H1 (cell line): Measurements from ENCODE around the gene TMEM187. TPM values are rescaled to one million over a fixed set of nuclear protein-coding genes. Genes with fewer than 3 reads are reported as not detected.

ENCODE experiments used
- polyA plus RNA-seq, 7 experiments: library from polyadenylated mRNA; depleted of rRNA in 3 of 7; stranded (reverse) in 5 of 7; unstranded in 2 of 7; fragments of >200 nt in 5 of 7; fragments of 200-250 nt in 2 of 7; gene quantifications; 1 replicate in 5 of 7; 2 replicates in 1 of 7; 4 replicates in 1 of 7; pipeline versions ENCODE4 v1.2.1 to v1.2.3, GENCODE V29; 2011 to 2013; ENCODE audit warnings: missing spikeins in 2 of 7, mixed read lengths in 2 of 7
- total RNA-seq: library from RNA; stranded (reverse); fragmentation: NEBNext Ultra II Directional; extraction: Animal tissue kit (Norgen Biotek cat#: 25700); gene quantifications from 2 replicates; pipeline ENCODE4 v1.2.1, GENCODE V29; 2021
- TF ChIP-seq, protein P1 (sequence below): fragments of 300-600 bp; sonication (generic); IDR thresholded peaks from 2 replicates; pipeline ENCODE4 v1.7.1; 2012; ENCODE audit warnings: low read length, moderate library complexity, mild to moderate bottlenecking, inconsistent platforms; ENCODE audit not compliant: insufficient replicate concordance

The TMEM187 gene
- total and polyA plus RNA-seq, 2 of the 8 experiments (the other 6 are each of a cell fraction or from before 2014, with no cell fraction given), result 5.0 to 14.5 TPM

DNA sequence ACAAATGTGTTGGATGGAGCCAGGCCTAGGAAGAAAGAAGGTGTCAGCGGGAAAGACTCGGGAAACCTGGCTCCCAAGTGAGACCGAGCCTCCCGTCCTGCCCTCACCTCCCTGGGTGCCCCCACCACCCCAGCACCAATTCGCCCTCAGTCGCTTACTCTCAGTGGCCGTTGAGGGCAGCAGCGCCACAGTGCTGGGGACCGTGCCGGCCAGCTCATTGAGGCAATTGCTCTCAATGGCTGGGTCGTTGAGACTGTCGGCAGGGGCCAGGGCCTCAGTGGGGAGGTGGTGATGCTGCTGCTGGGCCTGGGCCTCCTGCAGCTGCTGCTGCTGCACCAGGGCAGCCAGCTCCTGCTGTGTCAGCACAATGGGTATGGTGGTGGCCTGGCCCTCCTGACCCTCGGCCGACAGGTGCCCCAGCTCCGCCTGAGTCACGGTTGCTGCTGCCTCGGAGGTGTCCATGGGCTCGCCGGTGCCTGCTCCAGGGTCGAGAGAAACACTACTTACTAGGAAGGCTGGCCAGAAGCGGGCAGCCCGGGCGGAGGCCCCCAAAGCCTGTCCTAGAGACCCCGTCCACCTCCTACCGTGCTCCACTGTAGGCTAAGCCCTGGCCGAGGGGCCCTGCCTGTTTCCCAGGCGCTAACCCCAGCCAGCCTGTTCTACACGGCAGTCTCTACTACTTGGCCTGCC is 20.7 kb upstream of the TMEM187 start (continued):
- TF ChIP-seq, protein P1, sequence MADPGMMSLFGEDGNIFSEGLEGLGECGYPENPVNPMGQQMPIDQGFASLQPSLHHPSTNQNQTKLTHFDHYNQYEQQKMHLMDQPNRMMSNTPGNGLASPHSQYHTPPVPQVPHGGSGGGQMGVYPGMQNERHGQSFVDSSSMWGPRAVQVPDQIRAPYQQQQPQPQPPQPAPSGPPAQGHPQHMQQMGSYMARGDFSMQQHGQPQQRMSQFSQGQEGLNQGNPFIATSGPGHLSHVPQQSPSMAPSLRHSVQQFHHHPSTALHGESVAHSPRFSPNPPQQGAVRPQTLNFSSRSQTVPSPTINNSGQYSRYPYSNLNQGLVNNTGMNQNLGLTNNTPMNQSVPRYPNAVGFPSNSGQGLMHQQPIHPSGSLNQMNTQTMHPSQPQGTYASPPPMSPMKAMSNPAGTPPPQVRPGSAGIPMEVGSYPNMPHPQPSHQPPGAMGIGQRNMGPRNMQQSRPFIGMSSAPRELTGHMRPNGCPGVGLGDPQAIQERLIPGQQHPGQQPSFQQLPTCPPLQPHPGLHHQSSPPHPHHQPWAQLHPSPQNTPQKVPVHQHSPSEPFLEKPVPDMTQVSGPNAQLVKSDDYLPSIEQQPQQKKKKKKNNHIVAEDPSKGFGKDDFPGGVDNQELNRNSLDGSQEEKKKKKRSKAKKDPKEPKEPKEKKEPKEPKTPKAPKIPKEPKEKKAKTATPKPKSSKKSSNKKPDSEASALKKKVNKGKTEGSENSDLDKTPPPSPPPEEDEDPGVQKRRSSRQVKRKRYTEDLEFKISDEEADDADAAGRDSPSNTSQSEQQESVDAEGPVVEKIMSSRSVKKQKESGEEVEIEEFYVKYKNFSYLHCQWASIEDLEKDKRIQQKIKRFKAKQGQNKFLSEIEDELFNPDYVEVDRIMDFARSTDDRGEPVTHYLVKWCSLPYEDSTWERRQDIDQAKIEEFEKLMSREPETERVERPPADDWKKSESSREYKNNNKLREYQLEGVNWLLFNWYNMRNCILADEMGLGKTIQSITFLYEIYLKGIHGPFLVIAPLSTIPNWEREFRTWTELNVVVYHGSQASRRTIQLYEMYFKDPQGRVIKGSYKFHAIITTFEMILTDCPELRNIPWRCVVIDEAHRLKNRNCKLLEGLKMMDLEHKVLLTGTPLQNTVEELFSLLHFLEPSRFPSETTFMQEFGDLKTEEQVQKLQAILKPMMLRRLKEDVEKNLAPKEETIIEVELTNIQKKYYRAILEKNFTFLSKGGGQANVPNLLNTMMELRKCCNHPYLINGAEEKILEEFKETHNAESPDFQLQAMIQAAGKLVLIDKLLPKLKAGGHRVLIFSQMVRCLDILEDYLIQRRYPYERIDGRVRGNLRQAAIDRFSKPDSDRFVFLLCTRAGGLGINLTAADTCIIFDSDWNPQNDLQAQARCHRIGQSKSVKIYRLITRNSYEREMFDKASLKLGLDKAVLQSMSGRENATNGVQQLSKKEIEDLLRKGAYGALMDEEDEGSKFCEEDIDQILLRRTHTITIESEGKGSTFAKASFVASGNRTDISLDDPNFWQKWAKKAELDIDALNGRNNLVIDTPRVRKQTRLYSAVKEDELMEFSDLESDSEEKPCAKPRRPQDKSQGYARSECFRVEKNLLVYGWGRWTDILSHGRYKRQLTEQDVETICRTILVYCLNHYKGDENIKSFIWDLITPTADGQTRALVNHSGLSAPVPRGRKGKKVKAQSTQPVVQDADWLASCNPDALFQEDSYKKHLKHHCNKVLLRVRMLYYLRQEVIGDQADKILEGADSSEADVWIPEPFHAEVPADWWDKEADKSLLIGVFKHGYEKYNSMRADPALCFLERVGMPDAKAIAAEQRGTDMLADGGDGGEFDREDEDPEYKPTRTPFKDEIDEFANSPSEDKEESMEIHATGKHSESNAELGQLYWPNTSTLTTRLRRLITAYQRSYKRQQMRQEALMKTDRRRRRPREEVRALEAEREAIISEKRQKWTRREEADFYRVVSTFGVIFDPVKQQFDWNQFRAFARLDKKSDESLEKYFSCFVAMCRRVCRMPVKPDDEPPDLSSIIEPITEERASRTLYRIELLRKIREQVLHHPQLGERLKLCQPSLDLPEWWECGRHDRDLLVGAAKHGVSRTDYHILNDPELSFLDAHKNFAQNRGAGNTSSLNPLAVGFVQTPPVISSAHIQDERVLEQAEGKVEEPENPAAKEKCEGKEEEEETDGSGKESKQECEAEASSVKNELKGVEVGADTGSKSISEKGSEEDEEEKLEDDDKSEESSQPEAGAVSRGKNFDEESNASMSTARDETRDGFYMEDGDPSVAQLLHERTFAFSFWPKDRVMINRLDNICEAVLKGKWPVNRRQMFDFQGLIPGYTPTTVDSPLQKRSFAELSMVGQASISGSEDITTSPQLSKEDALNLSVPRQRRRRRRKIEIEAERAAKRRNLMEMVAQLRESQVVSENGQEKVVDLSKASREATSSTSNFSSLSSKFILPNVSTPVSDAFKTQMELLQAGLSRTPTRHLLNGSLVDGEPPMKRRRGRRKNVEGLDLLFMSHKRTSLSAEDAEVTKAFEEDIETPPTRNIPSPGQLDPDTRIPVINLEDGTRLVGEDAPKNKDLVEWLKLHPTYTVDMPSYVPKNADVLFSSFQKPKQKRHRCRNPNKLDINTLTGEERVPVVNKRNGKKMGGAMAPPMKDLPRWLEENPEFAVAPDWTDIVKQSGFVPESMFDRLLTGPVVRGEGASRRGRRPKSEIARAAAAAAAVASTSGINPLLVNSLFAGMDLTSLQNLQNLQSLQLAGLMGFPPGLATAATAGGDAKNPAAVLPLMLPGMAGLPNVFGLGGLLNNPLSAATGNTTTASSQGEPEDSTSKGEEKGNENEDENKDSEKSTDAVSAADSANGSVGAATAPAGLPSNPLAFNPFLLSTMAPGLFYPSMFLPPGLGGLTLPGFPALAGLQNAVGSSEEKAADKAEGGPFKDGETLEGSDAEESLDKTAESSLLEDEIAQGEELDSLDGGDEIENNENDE, result no peak
